WTC11 (cell line): ENCODE measurements around the gene ZNF425. TPM values are rescaled to one million over a fixed set of nuclear protein-coding genes. Genes with fewer than 3 reads are reported as not detected.

Source experiments
- ATAC-seq: fragments of 200-7000 bp; cut with Tn5 transposase; 2 replicates; pipeline ENCODE4 v1.10.0; 2021; ENCODE audit warnings: mild to moderate bottlenecking, moderate library complexity
- CTCF ChIA-PET: fragments of 300-600 bp; sonication (Branson Sonifier 250); formaldehyde crosslinking; loops from one replicate; lab custom pipeline; 2021; ENCODE audit warnings: antibody characterized with exemption; lab: Charles Lee
- POLR2A ChIA-PET: fragments of 350-600 bp; sonication (Branson Sonifier 250); formaldehyde crosslinking; loops from one replicate; lab custom pipeline; 2021; ENCODE audit warnings: antibody characterized with exemption; lab: Charles Lee
- DNase-seq: peaks from one replicate; pipeline ENCODE4 v3.0.0; 2021; ENCODE audit warnings: low spot score
- H3K27ac Mint-ChIP-seq: 2 replicates; pipeline ENCODE4 v1.8.0; 2021; ENCODE audit warnings: mixed read lengths
- H3K27me3 Mint-ChIP-seq: 2 replicates; pipeline ENCODE4 v1.8.0; 2021; ENCODE audit warnings: low read depth, mild to moderate bottlenecking, moderate library complexity, mixed read lengths
- H3K36me3 Mint-ChIP-seq: 2 replicates; pipeline ENCODE4 v1.8.0; 2021; ENCODE audit warnings: mixed read lengths
- H3K4me1 Mint-ChIP-seq: 2 replicates; pipeline ENCODE4 v1.8.0; 2022; ENCODE audit warnings: mixed read lengths
- H3K4me3 Mint-ChIP-seq: 2 replicates; pipeline ENCODE4 v1.8.0; 2021; ENCODE audit warnings: mild to moderate bottlenecking, moderate library complexity, mixed read lengths
- H3K9me3 Mint-ChIP-seq: 2 replicates; pipeline ENCODE4 v1.8.0; 2021; ENCODE audit warnings: mixed read lengths
- CTCF ChIP-seq: fragments of 200-600 bp; IDR thresholded peaks from 2 replicates; pipeline ENCODE4 v1.8.0; 2022; ENCODE audit warnings: antibody characterized with exemption
- KAT7 ChIP-seq: sonication (generic); formaldehyde crosslinking; IDR thresholded peaks from 2 replicates; pipeline ENCODE4 v1.8.1; 2023; ENCODE audit warnings: missing genetic modification reagents, mild to moderate bottlenecking, borderline replicate concordance
- MLX ChIP-seq: sonication (generic); formaldehyde crosslinking; IDR thresholded peaks from 2 replicates; pipeline ENCODE4 v1.8.1; 2023; ENCODE audit warnings: mild to moderate bottlenecking, missing genetic modification reagents, moderate library complexity
- OVOL2 ChIP-seq: fragments of 250-450 bp; sonication (Bioruptor Pico); IDR thresholded peaks from 2 replicates; pipeline ENCODE4 v1.9.0; 2021; ENCODE audit warnings: mild to moderate bottlenecking, borderline replicate concordance
- RORB ChIP-seq: fragments of 250-450 bp; sonication (Bioruptor Pico); IDR thresholded peaks from 2 replicates; pipeline ENCODE4 v1.9.0; 2021; ENCODE audit warnings: mild to moderate bottlenecking
- USF2 ChIP-seq: sonication (generic); formaldehyde crosslinking; IDR thresholded peaks from 2 replicates; pipeline ENCODE4 v1.8.1; 2023; ENCODE audit warnings: mild to moderate bottlenecking, missing genetic modification reagents, moderate library complexity
- total RNA-seq: library from RNA; stranded (reverse); gene quantifications from 3 replicates; pipeline ENCODE4 v1.2.3, GENCODE V29; 2021
- TF ChIP-seq, protein P1 (sequence below): fragments of 250-450 bp; sonication (Bioruptor Pico); conservative IDR thresholded peaks from 2 replicates; pipeline ENCODE4 v1.9.0; 2021; ENCODE audit warnings: mild to moderate bottlenecking
- TF ChIP-seq, protein P2 (sequence below): sonication (generic); formaldehyde crosslinking; IDR thresholded peaks from 2 replicates; pipeline ENCODE4 v1.8.0; 2023; ENCODE audit warnings: missing genetic modification reagents, mild to moderate bottlenecking, borderline replicate concordance

The ZNF425 gene
- total RNA-seq, 1 experiment from 2014 or later = 3.8 TPM

DNA sequence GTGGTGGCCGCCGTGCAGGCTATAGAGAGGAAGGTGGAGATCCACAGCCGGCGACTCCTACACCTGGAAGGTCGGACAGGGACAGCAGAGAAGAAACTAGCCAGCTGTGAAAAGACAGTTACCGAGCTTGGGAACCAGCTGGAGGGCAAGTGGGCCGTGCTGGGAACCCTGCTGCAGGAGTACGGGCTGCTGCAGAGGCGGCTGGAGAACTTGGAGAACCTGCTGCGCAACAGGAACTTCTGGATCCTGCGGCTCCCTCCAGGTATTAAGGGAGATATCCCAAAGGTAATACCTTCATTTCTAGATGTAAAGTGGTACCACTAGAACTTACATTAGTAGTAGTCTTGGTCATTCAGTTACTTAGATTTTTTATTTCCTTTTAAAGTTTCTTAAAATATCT is 27.9 kb upstream of the ZNF425 start (continued):
- no peak for TF ChIP-seq USF2

- H3K27me3 Mint-ChIP-seq = no peaks in the 10 kb centered on the region
- POLR2A ChIA-PET = interaction anchor here (1.2 kb wide), 1 partner anchor 42 kb away, joined by 3 read pairs; the partner anchor contains the start of gene ZNF282
- CTCF ChIA-PET = no interaction called here
- TF ChIP-seq MLX (CRISPR knock-in tag) = no peak
- TF ChIP-seq, protein P1, sequence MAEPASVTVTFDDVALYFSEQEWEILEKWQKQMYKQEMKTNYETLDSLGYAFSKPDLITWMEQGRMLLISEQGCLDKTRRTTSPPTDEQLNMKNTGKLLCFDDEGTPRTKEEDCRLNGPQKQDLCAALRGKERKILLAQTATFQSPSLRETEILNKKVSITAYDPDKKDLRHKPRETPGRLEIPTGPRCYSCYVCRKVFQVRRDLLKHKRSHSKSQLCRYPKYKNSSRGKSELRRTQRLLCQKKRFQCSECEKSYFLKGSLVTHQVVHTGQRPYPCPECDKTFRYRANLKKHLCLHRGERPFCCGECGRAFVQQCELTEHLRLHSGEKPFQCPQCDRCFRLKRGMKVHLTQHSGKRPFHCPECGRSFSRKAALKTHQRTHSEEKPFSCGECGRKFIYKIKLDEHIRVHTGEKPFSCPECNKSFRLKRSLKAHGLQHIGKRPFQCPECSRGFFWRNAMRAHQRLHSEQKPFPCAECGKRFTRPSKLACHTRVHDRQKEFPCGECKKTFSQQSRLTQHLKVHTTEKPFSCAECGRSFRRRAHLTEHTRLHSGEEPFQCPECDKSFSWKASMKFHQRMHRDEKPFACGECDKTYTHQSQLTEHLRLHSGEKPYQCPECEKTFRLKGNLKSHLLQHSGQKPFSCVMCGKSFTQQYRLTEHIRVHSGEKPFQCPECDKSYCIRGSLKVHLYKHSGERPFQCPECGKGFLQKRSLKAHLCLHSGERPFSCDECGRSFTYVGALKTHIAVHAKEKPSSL (CRISPR knock-in tag) = no peak
- TF ChIP-seq, protein P2, sequence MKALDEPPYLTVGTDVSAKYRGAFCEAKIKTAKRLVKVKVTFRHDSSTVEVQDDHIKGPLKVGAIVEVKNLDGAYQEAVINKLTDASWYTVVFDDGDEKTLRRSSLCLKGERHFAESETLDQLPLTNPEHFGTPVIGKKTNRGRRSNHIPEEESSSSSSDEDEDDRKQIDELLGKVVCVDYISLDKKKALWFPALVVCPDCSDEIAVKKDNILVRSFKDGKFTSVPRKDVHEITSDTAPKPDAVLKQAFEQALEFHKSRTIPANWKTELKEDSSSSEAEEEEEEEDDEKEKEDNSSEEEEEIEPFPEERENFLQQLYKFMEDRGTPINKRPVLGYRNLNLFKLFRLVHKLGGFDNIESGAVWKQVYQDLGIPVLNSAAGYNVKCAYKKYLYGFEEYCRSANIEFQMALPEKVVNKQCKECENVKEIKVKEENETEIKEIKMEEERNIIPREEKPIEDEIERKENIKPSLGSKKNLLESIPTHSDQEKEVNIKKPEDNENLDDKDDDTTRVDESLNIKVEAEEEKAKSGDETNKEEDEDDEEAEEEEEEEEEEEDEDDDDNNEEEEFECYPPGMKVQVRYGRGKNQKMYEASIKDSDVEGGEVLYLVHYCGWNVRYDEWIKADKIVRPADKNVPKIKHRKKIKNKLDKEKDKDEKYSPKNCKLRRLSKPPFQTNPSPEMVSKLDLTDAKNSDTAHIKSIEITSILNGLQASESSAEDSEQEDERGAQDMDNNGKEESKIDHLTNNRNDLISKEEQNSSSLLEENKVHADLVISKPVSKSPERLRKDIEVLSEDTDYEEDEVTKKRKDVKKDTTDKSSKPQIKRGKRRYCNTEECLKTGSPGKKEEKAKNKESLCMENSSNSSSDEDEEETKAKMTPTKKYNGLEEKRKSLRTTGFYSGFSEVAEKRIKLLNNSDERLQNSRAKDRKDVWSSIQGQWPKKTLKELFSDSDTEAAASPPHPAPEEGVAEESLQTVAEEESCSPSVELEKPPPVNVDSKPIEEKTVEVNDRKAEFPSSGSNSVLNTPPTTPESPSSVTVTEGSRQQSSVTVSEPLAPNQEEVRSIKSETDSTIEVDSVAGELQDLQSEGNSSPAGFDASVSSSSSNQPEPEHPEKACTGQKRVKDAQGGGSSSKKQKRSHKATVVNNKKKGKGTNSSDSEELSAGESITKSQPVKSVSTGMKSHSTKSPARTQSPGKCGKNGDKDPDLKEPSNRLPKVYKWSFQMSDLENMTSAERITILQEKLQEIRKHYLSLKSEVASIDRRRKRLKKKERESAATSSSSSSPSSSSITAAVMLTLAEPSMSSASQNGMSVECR (CRISPR knock-in tag) = no peak
- TF ChIP-seq RORB = no peak
- H3K27ac Mint-ChIP-seq = peak overlapping the region; percentile 94
- no peak overlapping the region for H3K4me3 Mint-ChIP-seq
- H3K4me1 Mint-ChIP-seq = peaks cover 28% of the 10 kb centered on the region
- H3K36me3 Mint-ChIP-seq = peaks cover 59% of the 10 kb centered on the region
- no peak for ATAC-seq
- DNase-seq = no peak
- H3K9me3 Mint-ChIP-seq = peaks cover 6% of the 10 kb centered on the region; the same call in 1 of the 2 replicates
Observed at GRCh38 chr7:149153346-149153745, 27.2 kb upstream of the ZNF425 start.

DNA sequence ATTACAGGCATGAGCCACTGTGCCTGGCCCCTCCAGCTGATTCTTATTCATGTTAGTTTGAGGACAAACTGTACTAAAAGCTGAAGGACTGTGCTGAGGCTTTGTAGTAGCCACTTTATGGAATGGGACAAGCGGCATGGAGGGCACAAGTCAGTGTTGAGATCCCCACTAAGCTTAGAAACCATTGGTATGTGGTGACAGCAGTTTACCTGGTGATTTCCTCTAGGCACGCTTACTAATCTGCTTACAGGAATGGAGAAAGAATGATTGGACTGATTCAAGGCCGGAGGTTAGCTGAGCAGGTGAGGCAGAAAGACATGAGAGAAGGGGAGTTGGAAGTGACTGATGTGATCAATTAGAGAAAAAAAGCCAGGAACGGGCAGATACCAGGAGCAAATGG is 24.9 kb upstream of the ZNF425 start:
- TF ChIP-seq CTCF = no peak
- TF ChIP-seq OVOL2 (CRISPR knock-in tag) = no peak
- no peak for TF ChIP-seq KAT7
- POLR2A ChIA-PET = no interaction called here
- Mint-ChIP-seq H3K27me3 (no peaks in the 10 kb centered on the region), H3K4me3 (peak overlapping the region; percentile 4), H3K9me3 (no peaks in the 10 kb centered on the region; the same call in 1 of the 2 replicates), H3K4me1 (peaks cover 34% of the 10 kb centered on the region), H3K36me3 (peaks cover 38% of the 10 kb centered on the region), H3K27ac (peak overlapping the region; percentile 64)
- no peak for ATAC-seq
- no peak for DNase-seq
- CTCF ChIA-PET = interaction anchor here (0.5 to 2.5 kb wide), 4 partner anchors 24 to 84 kb away, joined by 3 to 7 read pairs (median 3); partner anchors contain the start of gene ZNF282
